SK-N-SH (cell line): ENCODE results near the gene MPPED2. TPM values are rescaled to one million over a fixed set of nuclear protein-coding genes. Genes with fewer than 3 reads are reported as not detected.
A peak's percentile ranks its signal among the peaks of the same experiment; 100 is the strongest.

ENCODE experiments used
- CTCF ChIA-PET: fragments of 300-600, 350-600 bp; formaldehyde crosslinking; extraction: SDS; loops from one replicate; lab custom pipeline; 2021; lab: Yijun Ruan, JAX
- POLR2A ChIA-PET: fragments of 350-600 bp; sonication (Branson Sonifier 250); formaldehyde crosslinking; extraction: SDS; loops from one replicate; lab custom pipeline; 2020; ENCODE audit warnings: antibody characterized with exemption, inconsistent platforms; lab: Yijun Ruan, JAX
- DNase-seq: peaks from one replicate; pipeline ENCODE4 v3.0.0; 2012
- H2AFZ ChIP-seq: fragments of 200-600 bp; sonication (generic); 2 replicates; pipeline ENCODE4 v1.8.1; 2016; ENCODE audit warnings: antibody characterized with exemption, mild to moderate bottlenecking, low read depth
- H3F3A ChIP-seq: fragments of 200-600 bp; sonication (generic); replicated peaks from 2 replicates; pipeline ENCODE3; 2016; ENCODE audit warnings: antibody characterized with exemption, mild to moderate bottlenecking; ENCODE audit not compliant: insufficient read depth
- H3K27ac ChIP-seq, 2 experiments: fragments of 200-500 bp in 1 of 2; fragments of 200-600 bp in 1 of 2; sonication (Bioruptor generic) in 1 of 2; sonication (generic), shearing (Covaris generic) in 1 of 2; 2 replicates each; pipeline versions ENCODE4 v1.5.1 to v1.6.1; 2014 to 2016; ENCODE audit warnings: low read depth in 2 of 2, inconsistent platforms in 1 of 2, low read length in 1 of 2, mild to moderate bottlenecking in 1 of 2, mixed read lengths in 1 of 2
- H3K27me3 ChIP-seq: fragments of 200-600 bp; sonication (generic), shearing (Covaris generic); 2 replicates; pipeline ENCODE4 v1.6.1; 2016; ENCODE audit warnings: mixed run types; ENCODE audit not compliant: insufficient read depth
- H3K36me3 ChIP-seq, 2 experiments: fragments of 200-500 bp in 1 of 2; fragments of 200-600 bp in 1 of 2; sonication (Bioruptor generic) in 1 of 2; sonication (generic) in 1 of 2; replicated peaks in 1 of 2; 2 replicates each; pipeline versions ENCODE3 to v1.5.1; 2014 to 2016; ENCODE audit warnings: low read length in 1 of 2, mild to moderate bottlenecking in 1 of 2; ENCODE audit not compliant: insufficient read depth in 2 of 2, control insufficient read depth in 1 of 2
- H3K4me1 ChIP-seq, 2 experiments: fragments of 200-500 bp in 1 of 2; fragments of 200-600 bp in 1 of 2; sonication (Bioruptor generic) in 1 of 2; sonication (generic), shearing (Covaris generic) in 1 of 2; 2 replicates each; pipeline versions ENCODE4 v1.5.1 to v1.6.1; 2014 to 2016; ENCODE audit warnings: low read depth in 1 of 2, low read length in 1 of 2, mixed run types in 1 of 2; ENCODE audit not compliant: insufficient read depth in 2 of 2, control insufficient read depth in 1 of 2
- H3K4me2 ChIP-seq: fragments of 200-600 bp; sonication (generic), shearing (Covaris generic); 2 replicates; pipeline ENCODE4 v1.6.1; 2017; ENCODE audit warnings: mixed run types
- H3K4me3 ChIP-seq, 2 experiments: fragments of 200-500 bp in 1 of 2; fragments of 200-600 bp in 1 of 2; sonication (Bioruptor generic) in 1 of 2; sonication (generic), shearing (Covaris generic) in 1 of 2; 2 replicates each; pipeline versions ENCODE4 v1.5.1 to v1.8.1; 2014 to 2016; ENCODE audit warnings: low read depth in 2 of 2, inconsistent platforms in 1 of 2, low read length in 1 of 2, mild to moderate bottlenecking in 1 of 2, mixed read lengths in 1 of 2, moderate library complexity in 1 of 2
- H3K79me2 ChIP-seq: fragments of 200-600 bp; sonication (generic); 2 replicates; pipeline ENCODE4 v1.8.1; 2017; ENCODE audit warnings: mild to moderate bottlenecking; ENCODE audit not compliant: insufficient read depth
- H3K9ac ChIP-seq: fragments of 200-600 bp; sonication (generic); 2 replicates; pipeline ENCODE4 v1.6.1; 2017; ENCODE audit warnings: mixed run types
- H3K9me2 ChIP-seq: fragments of 200-600 bp; sonication (generic); 2 replicates; pipeline ENCODE4 v1.6.1; 2017; ENCODE audit warnings: mixed run types
- H3K9me3 ChIP-seq: fragments of 200-600 bp; sonication (generic); 2 replicates; pipeline ENCODE4 v1.6.1; 2017; ENCODE audit warnings: mixed run types, mild to moderate bottlenecking, moderate library complexity
- H4K20me1 ChIP-seq: fragments of 200-600 bp; sonication (generic); 2 replicates; pipeline ENCODE4 v1.6.1; 2017; ENCODE audit warnings: mild to moderate bottlenecking, mixed run types; ENCODE audit not compliant: insufficient read depth
- ELF1 ChIP-seq: IDR thresholded peaks from 2 replicates; pipeline ENCODE4 v1.4.0; 2012
- EP300 ChIP-seq, 2 experiments: IDR thresholded peaks; 2 replicates each; pipeline versions ENCODE4 v1.4.0 to v1.6.1; 2012; ENCODE audit warnings: borderline replicate concordance in 1 of 2, low read depth in 1 of 2, low read length in 1 of 2
- FOXJ3 ChIP-seq: sonication (generic); formaldehyde crosslinking; IDR thresholded peaks from 2 replicates; pipeline ENCODE4 v1.5.1; 2020; ENCODE audit warnings: mild to moderate bottlenecking, missing genetic modification reagents
- FOXM1 ChIP-seq: IDR thresholded peaks from 2 replicates; pipeline ENCODE4 v1.4.0; 2012; ENCODE audit warnings: low read depth, mild to moderate bottlenecking
- GABPA ChIP-seq: IDR thresholded peaks from 2 replicates; pipeline ENCODE4 v1.4.0; 2012; ENCODE audit warnings: low read depth, mild to moderate bottlenecking
- MAX ChIP-seq: IDR thresholded peaks from 2 replicates; pipeline ENCODE4 v1.4.0; 2012; ENCODE audit warnings: low read depth
- MXI1 ChIP-seq: IDR thresholded peaks from 2 replicates; pipeline ENCODE4 v1.6.1; 2012; ENCODE audit warnings: mild to moderate bottlenecking, low read depth, low read length, improper control_type of control experiment
- NFIC ChIP-seq: IDR thresholded peaks from 2 replicates; pipeline ENCODE4 v1.4.0; 2012; ENCODE audit warnings: borderline replicate concordance
- RAD21 ChIP-seq: IDR thresholded peaks from 2 replicates; pipeline ENCODE4 v1.6.1; 2012; ENCODE audit warnings: mild to moderate bottlenecking, low read length
- REST ChIP-seq: IDR thresholded peaks from 2 replicates; pipeline ENCODE4 v1.6.1; 2012; ENCODE audit warnings: mild to moderate bottlenecking, low read depth, low read length, moderate library complexity
- SIN3A ChIP-seq: IDR thresholded peaks from 2 replicates; pipeline ENCODE4 v1.6.1; 2012; ENCODE audit warnings: low read depth, mild to moderate bottlenecking, low read length, moderate library complexity, borderline replicate concordance
- SMC3 ChIP-seq: IDR thresholded peaks from 2 replicates; pipeline ENCODE4 v1.6.1; 2012; ENCODE audit warnings: low read depth, low read length, improper control_type of control experiment
- WGBS: methylation state at CpG from one replicate; pipeline ENCODE4 v1.1.6; 2017; ENCODE audit warnings: low lambda C conversion rate; 5-methylcytosine and 5-hydroxymethylcytosine counted together
- polyA plus RNA-seq, 3 experiments: library from polyadenylated mRNA; depleted of rRNA; stranded (reverse); fragments of >200 nt; gene quantifications; 2 replicates each; pipeline ENCODE4 v1.2.3, GENCODE V29; 2012
- TF ChIP-seq, protein P1 (sequence below): fragments of 150-350 bp; IDR thresholded peaks from 2 replicates; pipeline ENCODE4 v1.6.1; 2017; ENCODE audit warnings: antibody characterized with exemption, low read length, low read depth, borderline replicate concordance
- TF ChIP-seq, protein P2 (sequence below): IDR thresholded peaks from 2 replicates; pipeline ENCODE4; 2012

The MPPED2 gene, protein sequence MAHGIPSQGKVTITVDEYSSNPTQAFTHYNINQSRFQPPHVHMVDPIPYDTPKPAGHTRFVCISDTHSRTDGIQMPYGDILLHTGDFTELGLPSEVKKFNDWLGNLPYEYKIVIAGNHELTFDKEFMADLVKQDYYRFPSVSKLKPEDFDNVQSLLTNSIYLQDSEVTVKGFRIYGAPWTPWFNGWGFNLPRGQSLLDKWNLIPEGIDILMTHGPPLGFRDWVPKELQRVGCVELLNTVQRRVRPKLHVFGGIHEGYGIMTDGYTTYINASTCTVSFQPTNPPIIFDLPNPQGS
- 0.05 and 0.10 TPM in 2 replicates for polyA plus RNA-seq (2012; rRNA removed)
- 0.22 and 0.62 TPM in 2 replicates for polyA plus RNA-seq (2012; cell fraction: cytosol; rRNA removed)
- polyA plus RNA-seq (2012; cell fraction: nucleus; rRNA removed), result 0.18 and 0.21 TPM in 2 replicates

GRCh38 chr11:30586251-30587144 lies at the start of gene MPPED2:
Gene MPPED2 (minus strand): TSS chr11:30586353. CDS start chr11:30580373, 5,980 bp downstream.
- WGBS, result 15% methylated on average over 21 of the region's 49 CpGs
- no peak within 1 kb of the TSS for H3K9ac ChIP-seq
- H3K4me3 ChIP-seq, result peak within 1 kb of the TSS; percentile 53 to 64
- H4K20me1 ChIP-seq, result no peaks in the 10 kb centered on the region
- peak; percentile 91 for DNase-seq
- H3K36me3 ChIP-seq, result no peaks in the 10 kb centered on the region
- H3K9me2 ChIP-seq, result no peaks in the 10 kb centered on the region
- H3K9me3 ChIP-seq, result no peaks in the 10 kb centered on the region
- peak within 1 kb of the TSS; percentile 86 for H3K4me2 ChIP-seq
- CTCF ChIA-PET, result interaction anchor here (0.9 to 3.3 kb wide), 23 partner anchors 8 to 331 kb away, joined by 3 to 9 read pairs (median 4); no protein-coding TSS in a partner anchor
- H2AFZ ChIP-seq, result peak within 1 kb of the TSS; percentile 84
- no peak for TF ChIP-seq FOXM1
- no peak for TF ChIP-seq ELF1
- no peak for TF ChIP-seq NFIC
- no peak for TF ChIP-seq EP300 (IDR thresholded peaks at IDR 0.05; ENCODE audit: borderline replicate concordance in 1 of 2, low read depth in 1 of 2, low read length in 1 of 2)
- no peak for TF ChIP-seq SMC3
- TF ChIP-seq GABPA, result no peak
- no peak for TF ChIP-seq MAX
- no peak for TF ChIP-seq REST
- TF ChIP-seq, protein P1, sequence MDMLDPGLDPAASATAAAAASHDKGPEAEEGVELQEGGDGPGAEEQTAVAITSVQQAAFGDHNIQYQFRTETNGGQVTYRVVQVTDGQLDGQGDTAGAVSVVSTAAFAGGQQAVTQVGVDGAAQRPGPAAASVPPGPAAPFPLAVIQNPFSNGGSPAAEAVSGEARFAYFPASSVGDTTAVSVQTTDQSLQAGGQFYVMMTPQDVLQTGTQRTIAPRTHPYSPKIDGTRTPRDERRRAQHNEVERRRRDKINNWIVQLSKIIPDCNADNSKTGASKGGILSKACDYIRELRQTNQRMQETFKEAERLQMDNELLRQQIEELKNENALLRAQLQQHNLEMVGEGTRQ, result no peak
- TF ChIP-seq SIN3A, result no peak
- TF ChIP-seq FOXJ3 (CRISPR knock-in tag), result no peak
- TF ChIP-seq, protein P2, sequence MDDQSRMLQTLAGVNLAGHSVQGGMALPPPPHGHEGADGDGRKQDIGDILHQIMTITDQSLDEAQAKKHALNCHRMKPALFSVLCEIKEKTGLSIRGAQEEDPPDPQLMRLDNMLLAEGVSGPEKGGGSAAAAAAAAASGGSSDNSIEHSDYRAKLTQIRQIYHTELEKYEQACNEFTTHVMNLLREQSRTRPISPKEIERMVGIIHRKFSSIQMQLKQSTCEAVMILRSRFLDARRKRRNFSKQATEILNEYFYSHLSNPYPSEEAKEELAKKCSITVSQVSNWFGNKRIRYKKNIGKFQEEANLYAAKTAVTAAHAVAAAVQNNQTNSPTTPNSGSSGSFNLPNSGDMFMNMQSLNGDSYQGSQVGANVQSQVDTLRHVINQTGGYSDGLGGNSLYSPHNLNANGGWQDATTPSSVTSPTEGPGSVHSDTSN, result no peak
- 0 out of 2 replicates have a peak, but pooled peaks have one; percentile 11 for TF ChIP-seq RAD21
- peak; percentile 38; the same call in 1 of the 2 replicates for TF ChIP-seq MXI1
- peaks cover 4 to 10% of the 10 kb centered on the region in 2 experiments; a peak in 3 of 4 replicates for H3K4me1 ChIP-seq
- POLR2A ChIA-PET, result interaction anchor here (0.6 to 1.3 kb wide), 3 partner anchors 49 to 275 kb away, joined by 3 to 6 read pairs (median 6); no protein-coding TSS in a partner anchor
- no peaks in the 10 kb centered on the region for H3K79me2 ChIP-seq
- H3K27me3 ChIP-seq, result peaks cover 32% of the 10 kb centered on the region
- H3K27ac ChIP-seq, result peak within 1 kb of the TSS in 1 of 2 experiments; percentile 83; a peak in 2 of 4 replicates
- H3F3A ChIP-seq, result no peaks in the 10 kb centered on the region
